Esophagus muscularis mucosa (tissue), 4 donors: ENCODE data around the gene SMAP1. TPM values are rescaled to one million over a fixed set of nuclear protein-coding genes. Genes with fewer than 3 reads are reported as not detected.

Source experiments
- DNase-seq: peaks from one replicate; pipeline ENCODE4 v3.0.0-alpha.2; 2017; ENCODE audit errors: extremely low spot score
- H3K27ac ChIP-seq, 4 donors: fragments of 200-600 bp; sonication (generic); replicated peaks in 1 of 4; 1 replicate in 3 of 4; 2 replicates in 1 of 4; pipeline ENCODE4 v1.5.1; 2016 to 2019; ENCODE audit warnings: mild to moderate bottlenecking in 1 of 4
- H3K27me3 ChIP-seq, 4 donors: fragments of 200-600 bp; sonication (generic); one replicate each; pipeline versions ENCODE4 v1.5.1 to v1.6.0; 2016 to 2019
- H3K36me3 ChIP-seq, 4 donors: fragments of 200-600 bp; sonication (generic); one replicate each; pipeline ENCODE4 v1.5.1; 2016 to 2019
- H3K4me1 ChIP-seq, 4 donors: fragments of 200-600 bp; sonication (generic); one replicate each; pipeline ENCODE4 v1.5.1; 2016 to 2019
- H3K4me3 ChIP-seq, 4 donors: fragments of 200-600 bp; sonication (generic); 1 replicate in 2 of 4; 2 replicates in 2 of 4; pipeline ENCODE4 v1.5.1; 2016 to 2019; ENCODE audit warnings: mild to moderate bottlenecking in 4 of 4, moderate library complexity in 1 of 4
- H3K9me3 ChIP-seq, 4 donors: fragments of 200-600 bp; sonication (generic); 1 replicate in 3 of 4; 2 replicates in 1 of 4; pipeline ENCODE4 v1.5.1; 2016 to 2019
- CTCF ChIP-seq, 3 experiments: fragments of 200-600 bp in 2 of 3; fragments of 450-650 bp in 1 of 3; sonication (generic) in 2 of 3; IDR thresholded peaks; one replicate each; pipeline ENCODE4 v1.5.1; 2017 to 2019; ENCODE audit warnings: antibody characterized with exemption in 3 of 3, mild to moderate bottlenecking in 2 of 3, moderate library complexity in 1 of 3
- EP300 ChIP-seq: sonication (generic); formaldehyde crosslinking; IDR thresholded peaks from one replicate; pipeline ENCODE4 v1.6.1; 2017; ENCODE audit warnings: antibody characterized with exemption
- POLR2A ChIP-seq: fragments of 450-650 bp; IDR thresholded peaks from one replicate; pipeline ENCODE4 v1.6.1; 2017; ENCODE audit warnings: antibody characterized with exemption, moderate library complexity, mild to moderate bottlenecking, low read depth
- POLR2AphosphoS5 ChIP-seq, 2 donors: sonication (generic); formaldehyde crosslinking; IDR thresholded peaks; one replicate each; pipeline ENCODE4 v1.6.1; 2017; ENCODE audit warnings: antibody characterized with exemption in 2 of 2
- WGBS: methylation state at CpG from one replicate; pipeline ENCODE4 v1.1.5; 2018; 5-methylcytosine and 5-hydroxymethylcytosine counted together
- intact Hi-C: fragments of 100-400 bp; cut with DNase I; formaldehyde crosslinking; loops from one replicate; pipeline ENCODE4 v1.15.1; 2023
- total RNA-seq, 4 donors: library from RNA; depleted of rRNA; stranded (reverse); fragments of >200 nt; gene quantifications; one replicate each; pipeline versions ENCODE4 v1.1.0 to v1.2.1, GENCODE V29; 2016

SMAP1 gene
- total RNA-seq, 4 donors from 2014 or later: 23.7 to 33.1 (median 29.5) TPM

GRCh38 chr6:70714716-70715257 is 47.1 kb downstream of the SMAP1 start:
- intact Hi-C loops: no loop called here
- DNase-seq: no peak
- Histone ChIP-seq H3K27me3 (no peaks in the 10 kb centered on the region), H3K9me3 (peaks cover 0 to 21% (median 10%) of the 10 kb centered on the region in 4 donors), H3K27ac (no peak overlapping the region), H3K4me3 (no peak overlapping the region), H3K4me1 (peaks cover 0 to 12% (median 4%) of the 10 kb centered on the region in 4 donors), H3K36me3 (no peaks in the 10 kb centered on the region)
- TF ChIP-seq POLR2AphosphoS5 (IDR thresholded peaks at IDR 0.05) (no peak), POLR2A (no peak), EP300 (no peak), CTCF (IDR thresholded peaks at IDR 0.05) (no peak)

DNA sequence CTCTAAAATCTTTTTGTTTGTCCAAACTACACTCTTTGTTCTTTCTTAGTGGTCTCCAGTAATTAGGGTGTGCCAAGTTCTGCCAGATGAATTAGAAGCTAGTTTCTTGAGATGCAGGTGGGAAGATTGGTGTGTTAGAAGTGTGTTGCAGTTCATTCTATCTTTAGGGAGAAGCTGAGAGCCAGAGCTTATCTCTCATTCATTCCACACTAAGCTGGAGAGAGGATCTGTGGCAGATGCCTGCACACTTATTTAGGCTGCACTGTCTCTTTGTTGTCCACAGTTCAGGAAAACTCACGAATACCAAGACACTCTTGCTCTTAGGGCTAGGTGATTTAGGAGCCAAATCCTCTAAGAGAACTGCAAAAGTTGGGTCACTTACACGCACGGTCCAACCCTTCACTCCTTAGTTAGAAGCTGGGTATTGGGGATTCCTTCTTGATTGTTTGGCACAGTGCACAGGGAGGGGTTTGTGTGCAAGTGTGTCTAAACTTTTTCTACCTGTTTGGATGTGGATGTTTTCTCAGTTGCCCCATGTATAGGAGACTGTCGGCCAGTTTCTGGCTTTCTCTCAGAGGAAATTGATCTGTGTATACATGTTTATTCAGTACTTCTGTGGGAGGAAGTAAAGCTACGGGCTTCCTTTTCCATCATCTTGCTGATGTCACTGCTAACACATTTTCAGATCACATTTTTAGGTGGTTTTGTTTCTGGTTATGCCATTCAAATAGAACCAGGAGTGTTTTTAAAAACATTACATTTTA is 49.5 kb downstream of the SMAP1 start:
- no peak for DNase-seq
- H3K27ac ChIP-seq: no peak overlapping the region
- TF ChIP-seq CTCF (IDR thresholded peaks at IDR 0.05): no peak
- no peak for TF ChIP-seq POLR2A
- no peak for TF ChIP-seq EP300
- no peak for TF ChIP-seq POLR2AphosphoS5 (IDR thresholded peaks at IDR 0.05)
- no peaks in the 10 kb centered on the region for H3K36me3 ChIP-seq
- H3K27me3 ChIP-seq: no peaks in the 10 kb centered on the region
- no peak overlapping the region for H3K4me3 ChIP-seq
- peaks cover 0 to 12% (median 4%) of the 10 kb centered on the region in 4 donors for H3K4me1 ChIP-seq
- intact Hi-C loops: no loop called here
- WGBS: 88% methylated on average over 5 of the region's 5 CpGs
- H3K9me3 ChIP-seq: peaks cover 0 to 21% (median 10%) of the 10 kb centered on the region in 4 donors

DNA sequence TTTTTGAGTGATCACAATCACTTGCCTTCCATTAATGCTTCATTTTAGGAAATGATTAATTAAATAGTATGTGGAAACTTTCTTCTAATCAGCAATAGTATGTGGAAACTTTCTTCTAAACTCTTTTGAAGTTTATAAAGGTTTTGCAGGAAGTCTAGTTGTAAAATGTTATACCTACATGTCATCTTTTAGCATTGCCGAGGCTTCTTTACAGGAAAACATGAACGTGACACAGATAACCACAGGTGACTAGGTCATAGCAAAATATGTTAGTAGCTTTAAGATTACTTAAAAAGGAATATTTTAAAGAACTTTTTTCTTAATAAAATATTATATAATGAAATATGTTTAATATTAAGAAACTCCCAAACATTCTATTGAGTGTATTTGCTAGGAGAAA is 56.8 kb downstream of the SMAP1 start:
- intact Hi-C loops: no loop called here
- no peak overlapping the region for H3K27ac ChIP-seq
- H3K36me3 ChIP-seq: no peaks in the 10 kb centered on the region
- H3K27me3 ChIP-seq: no peaks in the 10 kb centered on the region
- DNase-seq: no peak
- 87% methylated on average over 2 of the region's 2 CpGs for WGBS
- H3K9me3 ChIP-seq: no peaks in the 10 kb centered on the region
- no peak overlapping the region for H3K4me3 ChIP-seq
- H3K4me1 ChIP-seq: peaks cover 0 to 4% (median 0%) of the 10 kb centered on the region in 4 donors
- TF ChIP-seq EP300 (no peak), POLR2A (no peak), POLR2AphosphoS5 (IDR thresholded peaks at IDR 0.05) (no peak), CTCF (IDR thresholded peaks at IDR 0.05) (no peak)

DNA sequence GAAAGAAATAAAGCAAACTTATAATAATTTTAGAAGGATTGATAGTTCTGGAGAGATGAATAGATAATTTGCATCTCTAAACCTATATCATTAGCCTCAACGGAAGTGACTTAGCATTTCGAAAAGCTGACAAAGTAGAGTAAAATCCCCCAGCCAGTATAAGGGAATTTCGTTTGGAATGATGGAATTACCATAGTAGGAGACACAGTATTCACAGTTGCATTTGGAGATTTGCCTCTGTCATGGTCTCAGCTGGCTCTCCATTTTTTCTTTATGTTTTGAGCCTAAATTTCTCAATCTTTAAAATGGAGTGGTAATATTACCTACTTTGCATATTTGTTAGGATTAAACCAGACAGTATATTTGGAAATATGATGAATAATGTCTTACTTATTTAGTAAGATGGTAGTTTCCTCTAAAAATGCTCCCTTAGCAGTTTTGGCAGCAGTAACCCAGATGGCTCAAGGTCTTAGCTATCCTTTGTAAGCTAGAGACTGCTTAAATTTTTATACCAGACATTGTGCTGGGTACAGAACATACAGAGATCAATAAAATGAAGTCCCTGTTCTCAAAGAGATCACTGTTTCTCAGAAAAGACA is 58.2 kb downstream of the SMAP1 start:
- Histone ChIP-seq H3K4me1 (peaks cover 0 to 5% (median 4%) of the 10 kb centered on the region in 4 donors), H3K9me3 (no peaks in the 10 kb centered on the region), H3K4me3 (no peak overlapping the region), H3K36me3 (no peaks in the 10 kb centered on the region), H3K27me3 (no peaks in the 10 kb centered on the region), H3K27ac (no peak overlapping the region)
- DNase-seq: no peak
- intact Hi-C loops: no loop called here
- TF ChIP-seq EP300 (no peak), CTCF (IDR thresholded peaks at IDR 0.05) (no peak), POLR2A (no peak), POLR2AphosphoS5 (IDR thresholded peaks at IDR 0.05) (no peak)
- WGBS: 83% methylated on average over 3 of the region's 3 CpGs
